ENCODE measurements around the gene HCN2. TPM values are rescaled to one million over a fixed set of nuclear protein-coding genes. Genes with fewer than 3 reads are reported as not detected.
A peak's percentile ranks its signal among the peaks of the same experiment; 100 is the strongest.

The HCN2 gene
- total and polyA plus RNA-seq, 9 of the 15 experiments (the other 6 are each of a cell fraction or from before 2014, with no cell fraction given): 0.29 to 4.2 (median 0.82) TPM; not detected in 2

DNA sequence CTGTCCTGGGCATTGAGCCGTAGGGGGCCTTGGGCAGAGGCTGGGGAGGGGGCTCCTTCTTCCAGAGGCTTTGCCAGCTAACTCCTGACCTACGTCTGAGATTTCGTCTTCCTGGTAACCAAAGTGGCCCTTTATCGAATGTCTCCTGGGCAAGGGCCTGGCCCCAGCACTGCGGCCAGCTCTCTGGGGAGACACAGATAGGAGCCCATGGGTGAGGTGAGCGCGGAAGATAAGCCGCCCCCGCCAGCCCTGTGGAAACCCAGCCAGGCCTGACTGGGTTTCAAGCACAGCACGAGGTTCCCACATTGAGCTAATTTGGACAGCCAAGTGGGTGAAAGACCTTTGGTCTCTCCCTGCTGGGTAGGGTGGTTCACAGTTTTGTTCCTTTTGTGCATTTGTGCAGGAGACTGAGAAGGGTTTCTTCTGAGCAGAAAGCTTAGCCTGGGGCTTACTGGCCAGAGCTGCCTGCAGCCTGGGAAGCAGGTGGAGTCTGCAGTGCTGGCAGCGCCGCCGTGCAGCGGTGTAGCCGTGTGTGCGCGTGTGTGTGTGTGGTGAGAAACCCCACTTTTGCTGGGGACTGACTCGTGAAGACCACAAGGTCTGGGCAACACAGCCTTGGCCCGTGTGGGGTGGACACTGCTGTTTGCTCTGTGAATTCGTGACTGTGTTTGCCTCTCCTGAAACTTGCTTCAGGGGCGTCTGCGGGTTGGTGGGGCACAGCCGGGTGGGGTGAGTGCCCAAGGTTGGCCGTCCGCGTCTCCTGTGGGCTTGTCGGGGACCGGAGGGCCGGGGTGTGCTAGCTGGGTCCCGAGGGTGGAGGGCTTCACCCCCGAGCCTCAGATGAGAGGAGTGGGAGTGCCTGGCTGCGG, 14.8 kb upstream of the HCN2 start (continued):
- TF ChIP-seq MYC (IDR thresholded peaks at IDR 0.05; ENCODE audit: low read depth, low read length): peak; percentile 94
- no peak for TF ChIP-seq MYC (CRISPR knock-in tag; IDR thresholded peaks at IDR 0.05; ENCODE audit: borderline replicate concordance, low read depth)
- no peak for TF ChIP-seq CBX1 (IDR thresholded peaks at IDR 0.05; ENCODE audit: low read depth)
- no peak for TF ChIP-seq HNRNPL (IDR thresholded peaks at IDR 0.05; ENCODE audit: low read depth, low read length)
- TF ChIP-seq ZNF717 (CRISPR knock-in tag; IDR thresholded peaks at IDR 0.05): no peak
- TF ChIP-seq NCOA4 (IDR thresholded peaks at IDR 0.05; ENCODE audit: partially characterized antibody): no peak
- TF ChIP-seq GTF2F1 (IDR thresholded peaks at IDR 0.05; ENCODE audit: low read depth, low read length): peak; percentile 58; the same call in 1 of the 2 replicates
- no peak for TF ChIP-seq CBX2 (IDR thresholded peaks at IDR 0.05; ENCODE audit: insufficient read depth, low read length, poor library complexity, severe bottlenecking)
- no peak for TF ChIP-seq ZNF347 (CRISPR knock-in tag; IDR thresholded peaks at IDR 0.05; ENCODE audit: low read depth)
- TF ChIP-seq CC2D1A (IDR thresholded peaks at IDR 0.05): peak; percentile 98
- peak; percentile 31; the same call in 1 of the 2 replicates for TF ChIP-seq NFE2 (IDR thresholded peaks at IDR 0.05; ENCODE audit: low read depth)
- no peak for TF ChIP-seq ZNF57 (CRISPR knock-in tag; IDR thresholded peaks at IDR 0.05)
- no peak for TF ChIP-seq KAT7 (CRISPR knock-in tag; IDR thresholded peaks at IDR 0.05; ENCODE audit: borderline replicate concordance)
- 0 out of 2 replicates have a peak, but pooled peaks have one; percentile 27 for TF ChIP-seq THRAP3 (IDR thresholded peaks at IDR 0.05; ENCODE audit: borderline replicate concordance)
- TF ChIP-seq TGIF2 (CRISPR knock-in tag; IDR thresholded peaks at IDR 0.05): no peak
- TF ChIP-seq FUS (optimal IDR thresholded peaks at IDR 0.05; ENCODE audit: low read depth, low read length): no peak
- no peak for TF ChIP-seq ZNF586 (CRISPR knock-in tag; conservative IDR thresholded peaks at IDR 0.05)
- TF ChIP-seq GABPB2 (CRISPR knock-in tag; conservative IDR thresholded peaks at IDR 0.05): no peak
- TF ChIP-seq ZNF589 (CRISPR knock-in tag; IDR thresholded peaks at IDR 0.05; ENCODE audit: low read depth): peak; percentile 91
- TF ChIP-seq CCAR2 (IDR thresholded peaks at IDR 0.05; ENCODE audit: low read depth, low read length): no peak
- peak; percentile 94 for TF ChIP-seq HDAC3 (IDR thresholded peaks at IDR 0.05; ENCODE audit: borderline replicate concordance, partially characterized antibody)
- peak; percentile 37; the same call in 1 of the 2 replicates for TF ChIP-seq ELF4 (CRISPR knock-in tag; IDR thresholded peaks at IDR 0.05)
- TF ChIP-seq, protein P1, sequence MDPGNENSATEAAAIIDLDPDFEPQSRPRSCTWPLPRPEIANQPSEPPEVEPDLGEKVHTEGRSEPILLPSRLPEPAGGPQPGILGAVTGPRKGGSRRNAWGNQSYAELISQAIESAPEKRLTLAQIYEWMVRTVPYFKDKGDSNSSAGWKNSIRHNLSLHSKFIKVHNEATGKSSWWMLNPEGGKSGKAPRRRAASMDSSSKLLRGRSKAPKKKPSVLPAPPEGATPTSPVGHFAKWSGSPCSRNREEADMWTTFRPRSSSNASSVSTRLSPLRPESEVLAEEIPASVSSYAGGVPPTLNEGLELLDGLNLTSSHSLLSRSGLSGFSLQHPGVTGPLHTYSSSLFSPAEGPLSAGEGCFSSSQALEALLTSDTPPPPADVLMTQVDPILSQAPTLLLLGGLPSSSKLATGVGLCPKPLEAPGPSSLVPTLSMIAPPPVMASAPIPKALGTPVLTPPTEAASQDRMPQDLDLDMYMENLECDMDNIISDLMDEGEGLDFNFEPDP (CRISPR knock-in tag; IDR thresholded peaks at IDR 0.05): no peak
- TF ChIP-seq NR3C1 (CRISPR knock-in tag; IDR thresholded peaks at IDR 0.05): no peak
- no peak for TF ChIP-seq DACH1 (IDR thresholded peaks at IDR 0.05; ENCODE audit: partially characterized antibody)
- no peak for TF ChIP-seq CREBBP (IDR thresholded peaks at IDR 0.05; ENCODE audit: low read depth, low read length)
- no peak for TF ChIP-seq RBM17 (IDR thresholded peaks at IDR 0.05; ENCODE audit: borderline replicate concordance, low read depth, low read length)
- no peak for TF ChIP-seq TCFL5 (CRISPR knock-in tag; conservative IDR thresholded peaks at IDR 0.05)
- TF ChIP-seq XRCC4 (IDR thresholded peaks at IDR 0.05; ENCODE audit: extremely low read depth, insufficient read depth, insufficient read length): no peak
- TF ChIP-seq YBX1 (IDR thresholded peaks at IDR 0.05): no peak
- TF ChIP-seq FOXJ3 (CRISPR knock-in tag; IDR thresholded peaks at IDR 0.05): no peak
